ENCODE measurements around the gene DRAM1. TPM values are rescaled to one million over a fixed set of nuclear protein-coding genes. Genes with fewer than 3 reads are reported as not detected.

DRAM1 gene
- total and polyA plus RNA-seq, 10 of the 15 experiments (the other 5 are each of a cell fraction or from before 2014, with no cell fraction given), result 22.4 to 91.5 (median 41.4) TPM

- ChIA-PET CTCF (interaction anchor here (0.6 to 9.6 kb wide), 40 partner anchors 7 to 1546 kb away, joined by 3 to 171 read pairs (median 5); partner anchors contain the start of gene ARL1), RAD21 (ENCODE audit: unreplicated experiment) (interaction anchor here (0.5 to 10.1 kb wide), 40 partner anchors 9 to 1137 kb away, joined by 3 to 142 read pairs (median 4); partner anchors contain the start of genes ARL1 and DRAM1), POLR2A (interaction anchor here (0.6 to 2.4 kb wide), 21 partner anchors 8 to 1162 kb away, joined by 3 to 14 read pairs (median 4); no protein-coding TSS in a partner anchor), SMC1A (ENCODE audit: uncharacterized antibody, unreplicated experiment) (interaction anchor here (0.6 to 10.8 kb wide), 24 partner anchors 10 to 933 kb away, joined by 3 to 123 read pairs (median 6); partner anchors contain the start of gene ARL1)
- in situ Hi-C loops (cut with MboI), result loop anchor here (10.0 kb wide), 1 partner anchor 56 kb away; no protein-coding TSS in a partner anchor
- no peaks in the 10 kb centered on the region for H3K9me3 ChIP-seq (replicated peaks; ENCODE audit: control insufficient read depth, insufficient read depth, low read length)
- peak within 1 kb of the TSS; percentile 90 for H3K9ac ChIP-seq (ENCODE audit: control insufficient read depth, insufficient read depth, low read length)
- peaks cover 7% of the 10 kb centered on the region for H3K4me1 ChIP-seq (ENCODE audit: control insufficient read depth, insufficient read depth, low read length)
- peak within 1 kb of the TSS; percentile 94 for H3K4me3 ChIP-seq
- intact Hi-C loops (cut with micrococcal nuclease; ENCODE audit: unreplicated experiment), result loop anchor here (2.0 kb wide), 3 partner anchors 46 to 416 kb away; partner anchors contain the start of gene DRAM1
- ATAC-seq (peak; percentile 89), DNase-seq (ENCODE audit: low read depth, low spot score) (peak; percentile 80), FAIRE-seq (no peak)
- peak within 1 kb of the TSS; percentile 86 for H3K4me2 ChIP-seq (ENCODE audit: control insufficient read depth, insufficient read depth)
- H4K20me1 ChIP-seq (ENCODE audit: control insufficient read depth, insufficient read depth), result no peaks in the 10 kb centered on the region
- H3K27ac ChIP-seq (ENCODE audit: control insufficient read depth, insufficient read depth), result peak within 1 kb of the TSS; percentile 81
- H3K27me3 ChIP-seq (replicated peaks in 1 of 2; ENCODE audit: control insufficient read depth in 2 of 2, insufficient read depth in 2 of 2, low read length in 1 of 2), result no peaks in the 10 kb centered on the region
- H3K36me3 ChIP-seq (ENCODE audit: control insufficient read depth in 2 of 2, insufficient read depth in 2 of 2, low read length in 1 of 2), result no peaks in the 10 kb centered on the region
- WGBS (ENCODE audit: insufficient coverage, insufficient replicate concordance, low lambda C conversion rate, missing lambda C conversion rate), result 2% methylated on average over 80 of the region's 96 CpGs
- H3K79me2 ChIP-seq (ENCODE audit: control insufficient read depth, insufficient read depth, low read length), result peaks cover 46% of the 10 kb centered on the region
- no TSS peak for BruUV-seq (replicated peaks)
- H2AFZ ChIP-seq (ENCODE audit: control insufficient read depth, low read depth, low read length), result peak within 1 kb of the TSS; percentile 90
- TF ChIP-seq SPI1 (IDR thresholded peaks at IDR 0.05; ENCODE audit: borderline replicate concordance, insufficient read depth, low read depth, low read length) (no peak), ZSCAN29 (IDR thresholded peaks at IDR 0.05) (peak; percentile 17; the same call in 1 of the 2 replicates), PAX5 (IDR thresholded peaks at IDR 0.05; ENCODE audit: borderline replicate concordance, low read depth, low read length) (peak; percentile 21; the same call in 1 of the 2 replicates), MAX (IDR thresholded peaks at IDR 0.05; ENCODE audit: low read depth, low read length) (no peak), POU2F2 (IDR thresholded peaks at IDR 0.05; ENCODE audit: borderline replicate concordance, low read depth, low read length) (no peak), ZNF217 (IDR thresholded peaks at IDR 0.05) (peak; percentile 85), STAT3 (IDR thresholded peaks at IDR 0.05; ENCODE audit: low read depth, low read length) (no peak), GABPA (IDR thresholded peaks at IDR 0.05; ENCODE audit: low read depth) (no peak), TCF3 (IDR thresholded peaks at IDR 0.05; ENCODE audit: borderline replicate concordance, insufficient read depth, low read depth, low read length) (0 out of 2 replicates have a peak, but pooled peaks have one; percentile 23), BRCA1 (IDR thresholded peaks at IDR 0.05; ENCODE audit: low read depth, low read length) (no peak), CREM (IDR thresholded peaks at IDR 0.05; ENCODE audit: low read depth) (no peak), TARDBP (IDR thresholded peaks at IDR 0.05; ENCODE audit: borderline replicate concordance) (no peak), DPF2 (IDR thresholded peaks at IDR 0.05) (peak; percentile 65; the same call in 1 of the 2 replicates), GATAD2B (conservative IDR thresholded peaks at IDR 0.05; ENCODE audit: low read depth) (peak; percentile 84; the same call in 1 of the 2 replicates)
- TF ChIP-seq, protein P1, sequence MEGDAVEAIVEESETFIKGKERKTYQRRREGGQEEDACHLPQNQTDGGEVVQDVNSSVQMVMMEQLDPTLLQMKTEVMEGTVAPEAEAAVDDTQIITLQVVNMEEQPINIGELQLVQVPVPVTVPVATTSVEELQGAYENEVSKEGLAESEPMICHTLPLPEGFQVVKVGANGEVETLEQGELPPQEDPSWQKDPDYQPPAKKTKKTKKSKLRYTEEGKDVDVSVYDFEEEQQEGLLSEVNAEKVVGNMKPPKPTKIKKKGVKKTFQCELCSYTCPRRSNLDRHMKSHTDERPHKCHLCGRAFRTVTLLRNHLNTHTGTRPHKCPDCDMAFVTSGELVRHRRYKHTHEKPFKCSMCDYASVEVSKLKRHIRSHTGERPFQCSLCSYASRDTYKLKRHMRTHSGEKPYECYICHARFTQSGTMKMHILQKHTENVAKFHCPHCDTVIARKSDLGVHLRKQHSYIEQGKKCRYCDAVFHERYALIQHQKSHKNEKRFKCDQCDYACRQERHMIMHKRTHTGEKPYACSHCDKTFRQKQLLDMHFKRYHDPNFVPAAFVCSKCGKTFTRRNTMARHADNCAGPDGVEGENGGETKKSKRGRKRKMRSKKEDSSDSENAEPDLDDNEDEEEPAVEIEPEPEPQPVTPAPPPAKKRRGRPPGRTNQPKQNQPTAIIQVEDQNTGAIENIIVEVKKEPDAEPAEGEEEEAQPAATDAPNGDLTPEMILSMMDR (IDR thresholded peaks at IDR 0.05 in 2 of 3, conservative IDR thresholded peaks at IDR 0.05 in 1 of 3; ENCODE audit: control insufficient read depth in 2 of 3, extremely low read depth in 1 of 3, insufficient read depth in 1 of 3, low read depth in 3 of 3, low read length in 3 of 3), result peak; percentile 75 to 82 (median 77)
- TF ChIP-seq, protein P2, sequence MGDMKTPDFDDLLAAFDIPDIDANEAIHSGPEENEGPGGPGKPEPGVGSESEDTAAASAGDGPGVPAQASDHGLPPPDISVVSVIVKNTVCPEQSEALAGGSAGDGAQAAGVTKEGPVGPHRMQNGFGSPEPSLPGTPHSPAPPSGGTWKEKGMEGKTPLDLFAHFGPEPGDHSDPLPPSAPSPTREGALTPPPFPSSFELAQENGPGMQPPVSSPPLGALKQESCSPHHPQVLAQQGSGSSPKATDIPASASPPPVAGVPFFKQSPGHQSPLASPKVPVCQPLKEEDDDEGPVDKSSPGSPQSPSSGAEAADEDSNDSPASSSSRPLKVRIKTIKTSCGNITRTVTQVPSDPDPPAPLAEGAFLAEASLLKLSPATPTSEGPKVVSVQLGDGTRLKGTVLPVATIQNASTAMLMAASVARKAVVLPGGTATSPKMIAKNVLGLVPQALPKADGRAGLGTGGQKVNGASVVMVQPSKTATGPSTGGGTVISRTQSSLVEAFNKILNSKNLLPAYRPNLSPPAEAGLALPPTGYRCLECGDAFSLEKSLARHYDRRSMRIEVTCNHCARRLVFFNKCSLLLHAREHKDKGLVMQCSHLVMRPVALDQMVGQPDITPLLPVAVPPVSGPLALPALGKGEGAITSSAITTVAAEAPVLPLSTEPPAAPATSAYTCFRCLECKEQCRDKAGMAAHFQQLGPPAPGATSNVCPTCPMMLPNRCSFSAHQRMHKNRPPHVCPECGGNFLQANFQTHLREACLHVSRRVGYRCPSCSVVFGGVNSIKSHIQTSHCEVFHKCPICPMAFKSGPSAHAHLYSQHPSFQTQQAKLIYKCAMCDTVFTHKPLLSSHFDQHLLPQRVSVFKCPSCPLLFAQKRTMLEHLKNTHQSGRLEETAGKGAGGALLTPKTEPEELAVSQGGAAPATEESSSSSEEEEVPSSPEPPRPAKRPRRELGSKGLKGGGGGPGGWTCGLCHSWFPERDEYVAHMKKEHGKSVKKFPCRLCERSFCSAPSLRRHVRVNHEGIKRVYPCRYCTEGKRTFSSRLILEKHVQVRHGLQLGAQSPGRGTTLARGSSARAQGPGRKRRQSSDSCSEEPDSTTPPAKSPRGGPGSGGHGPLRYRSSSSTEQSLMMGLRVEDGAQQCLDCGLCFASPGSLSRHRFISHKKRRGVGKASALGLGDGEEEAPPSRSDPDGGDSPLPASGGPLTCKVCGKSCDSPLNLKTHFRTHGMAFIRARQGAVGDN (IDR thresholded peaks at IDR 0.05), result peak; percentile 52
Measured at GRCh38 chr12:101830367-101831325, 46.7 kb upstream of the DRAM1 start, which contains the start of gene GNPTAB. Gene GNPTAB (minus strand): TSS chr12:101830959. CDS start chr12:101830675, 284 bp downstream.
